GM23248 (cell line): Measurements from ENCODE around the gene PSMG4.

ENCODE experiments used
- EZH2 ChIP-seq: fragments of 200-600 bp; sonication (generic); IDR thresholded peaks from 2 replicates; pipeline ENCODE4 v1.6.1; 2018; ENCODE audit warnings: antibody characterized with exemption, mild to moderate bottlenecking; ENCODE audit not compliant: insufficient read depth, poor library complexity, severe bottlenecking
- EZH2phosphoT487 ChIP-seq: fragments of 200-600 bp; sonication (generic); IDR thresholded peaks from 2 replicates; pipeline ENCODE4 v1.6.1; 2018; ENCODE audit warnings: antibody characterized with exemption, moderate library complexity, mild to moderate bottlenecking, low read depth; ENCODE audit not compliant: insufficient read depth

GRCh38 chr6:3212261-3212660 lies 46.5 kb upstream of the PSMG4 start:
- TF ChIP-seq EZH2 (no peak), EZH2phosphoT487 (no peak)
